ENCODE measurements around the gene AKT3.

Gene AKT3

GRCh38 chr1:243471754-243472745, 378.0 kb downstream of the AKT3 start:
- no peak overlapping the region for H3K4me3 ChIP-seq (ENCODE audit: low read length, poor library complexity, severe bottlenecking)
- no peaks in the 10 kb centered on the region for H4K20me1 ChIP-seq (ENCODE audit: insufficient read depth, low read length, poor library complexity, severe bottlenecking)
- TF ChIP-seq CTCF (conservative IDR thresholded peaks at IDR 0.05; ENCODE audit: low read length) (no peak), EZH2phosphoT487 (IDR thresholded peaks at IDR 0.05; ENCODE audit: borderline replicate concordance) (no peak)
- H3K4me1 ChIP-seq (ENCODE audit: insufficient read depth, low read length, poor library complexity, severe bottlenecking): no peaks in the 10 kb centered on the region
- no peaks in the 10 kb centered on the region for H3K9me3 ChIP-seq (ENCODE audit: insufficient read depth, low read depth, low read length)
- no peaks in the 10 kb centered on the region for H3K27me3 ChIP-seq (ENCODE audit: insufficient read depth, low read length, poor library complexity, severe bottlenecking)
- no peak overlapping the region for H3K4me2 ChIP-seq (ENCODE audit: low read depth, low read length, poor library complexity, severe bottlenecking)
- no peak overlapping the region for H2AFZ ChIP-seq (ENCODE audit: low read length)
- H3K9ac ChIP-seq (ENCODE audit: low read depth, low read length, poor library complexity, severe bottlenecking): no peak overlapping the region
- no peaks in the 10 kb centered on the region for H3K79me2 ChIP-seq (ENCODE audit: insufficient read depth, low read length)
- no peaks in the 10 kb centered on the region for H3F3A ChIP-seq (ENCODE audit: low read depth)
- no peaks in the 10 kb centered on the region for H3K36me3 ChIP-seq (ENCODE audit: insufficient read depth, low read length)
- H3K9me2 ChIP-seq (replicated peaks; ENCODE audit: low read depth, low read length): no peaks in the 10 kb centered on the region

- TF ChIP-seq CTCF (conservative IDR thresholded peaks at IDR 0.05; ENCODE audit: low read length) (no peak), EZH2phosphoT487 (IDR thresholded peaks at IDR 0.05; ENCODE audit: borderline replicate concordance) (no peak)
- Histone ChIP-seq H3K4me3 (ENCODE audit: low read length, poor library complexity, severe bottlenecking) (no peak overlapping the region), H3F3A (ENCODE audit: low read depth) (no peaks in the 10 kb centered on the region), H3K4me1 (ENCODE audit: insufficient read depth, low read length, poor library complexity, severe bottlenecking) (no peaks in the 10 kb centered on the region), H3K9me3 (ENCODE audit: insufficient read depth, low read depth, low read length) (no peaks in the 10 kb centered on the region), H3K27me3 (ENCODE audit: insufficient read depth, low read length, poor library complexity, severe bottlenecking) (no peaks in the 10 kb centered on the region), H3K9ac (ENCODE audit: low read depth, low read length, poor library complexity, severe bottlenecking) (no peak overlapping the region), H3K79me2 (ENCODE audit: insufficient read depth, low read length) (no peaks in the 10 kb centered on the region), H2AFZ (ENCODE audit: low read length) (no peak overlapping the region), H4K20me1 (ENCODE audit: insufficient read depth, low read length, poor library complexity, severe bottlenecking) (no peaks in the 10 kb centered on the region), H3K9me2 (replicated peaks; ENCODE audit: low read depth, low read length) (no peaks in the 10 kb centered on the region), H3K4me2 (ENCODE audit: low read depth, low read length, poor library complexity, severe bottlenecking) (no peak overlapping the region), H3K36me3 (ENCODE audit: insufficient read depth, low read length) (no peaks in the 10 kb centered on the region)
These were observed 378.9 kb downstream of the AKT3 start for GRCh38 chr1:243471026-243471685.

- H3K4me1 ChIP-seq (ENCODE audit: insufficient read depth, low read length, poor library complexity, severe bottlenecking): no peaks in the 10 kb centered on the region
- H3K79me2 ChIP-seq (ENCODE audit: insufficient read depth, low read length): no peaks in the 10 kb centered on the region
- H3K36me3 ChIP-seq (ENCODE audit: insufficient read depth, low read length): no peaks in the 10 kb centered on the region
- TF ChIP-seq EZH2phosphoT487 (IDR thresholded peaks at IDR 0.05; ENCODE audit: borderline replicate concordance) (no peak), CTCF (conservative IDR thresholded peaks at IDR 0.05; ENCODE audit: low read length) (no peak)
- H2AFZ ChIP-seq (ENCODE audit: low read length): no peak overlapping the region
- no peak overlapping the region for H3K4me2 ChIP-seq (ENCODE audit: low read depth, low read length, poor library complexity, severe bottlenecking)
- H3K9me2 ChIP-seq (replicated peaks; ENCODE audit: low read depth, low read length): no peaks in the 10 kb centered on the region
- H3K9ac ChIP-seq (ENCODE audit: low read depth, low read length, poor library complexity, severe bottlenecking): no peak overlapping the region
- H3K4me3 ChIP-seq (ENCODE audit: low read length, poor library complexity, severe bottlenecking): no peak overlapping the region
- no peaks in the 10 kb centered on the region for H3K27me3 ChIP-seq (ENCODE audit: insufficient read depth, low read length, poor library complexity, severe bottlenecking)
- H3K9me3 ChIP-seq (ENCODE audit: insufficient read depth, low read depth, low read length): no peaks in the 10 kb centered on the region
- H3F3A ChIP-seq (ENCODE audit: low read depth): no peaks in the 10 kb centered on the region
- no peaks in the 10 kb centered on the region for H4K20me1 ChIP-seq (ENCODE audit: insufficient read depth, low read length, poor library complexity, severe bottlenecking)
These were observed 379.5 kb downstream of the AKT3 start for GRCh38 chr1:243470502-243470901.
